ENCODE results near the gene BICDL2.

Gene BICDL2

DNA sequence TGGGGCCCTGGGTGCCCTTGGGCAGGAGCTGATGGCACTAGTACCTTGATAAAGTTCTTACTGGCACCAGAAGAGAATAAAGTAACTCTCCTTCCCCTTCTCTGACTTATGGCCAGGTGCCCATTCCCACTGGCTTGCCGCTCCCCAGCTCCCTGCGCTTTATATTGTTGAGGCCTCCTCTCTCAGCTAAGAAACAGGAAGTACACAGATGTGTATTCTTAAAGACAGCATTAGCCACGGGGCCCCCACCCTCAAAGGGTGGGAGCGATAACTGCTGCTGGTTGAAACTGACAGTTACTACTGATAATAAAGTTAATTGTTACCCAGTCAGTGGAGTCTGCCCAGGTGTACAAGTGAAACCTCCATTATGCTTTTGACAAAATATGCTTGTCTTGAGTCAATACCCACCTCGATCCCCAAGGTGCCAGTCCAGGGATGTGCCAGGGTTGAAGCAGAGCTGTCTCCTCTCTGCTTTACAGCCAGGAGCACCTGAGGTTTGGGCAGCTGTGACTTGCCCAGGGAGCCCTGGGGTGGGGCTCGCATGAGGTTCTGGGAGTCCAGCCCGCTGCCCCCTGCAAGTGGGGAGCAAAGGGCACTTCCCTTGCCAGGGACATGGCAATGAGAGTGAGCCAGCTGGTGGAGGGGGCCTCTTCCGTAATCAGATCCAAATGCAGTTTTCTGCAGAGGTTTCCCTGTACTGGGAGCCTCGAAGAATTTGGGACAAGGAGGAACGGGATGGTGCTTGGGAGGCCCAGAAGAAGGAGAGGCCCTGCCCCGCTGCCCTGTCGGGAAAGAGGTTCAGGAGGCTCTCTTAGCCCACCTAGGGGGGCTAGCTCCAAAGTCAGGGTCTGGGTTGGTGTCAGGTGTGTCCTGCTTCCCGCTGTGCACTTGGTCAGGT is 29.4 kb downstream of the BICDL2 start:
- FAIRE-seq, result no peak

DNA sequence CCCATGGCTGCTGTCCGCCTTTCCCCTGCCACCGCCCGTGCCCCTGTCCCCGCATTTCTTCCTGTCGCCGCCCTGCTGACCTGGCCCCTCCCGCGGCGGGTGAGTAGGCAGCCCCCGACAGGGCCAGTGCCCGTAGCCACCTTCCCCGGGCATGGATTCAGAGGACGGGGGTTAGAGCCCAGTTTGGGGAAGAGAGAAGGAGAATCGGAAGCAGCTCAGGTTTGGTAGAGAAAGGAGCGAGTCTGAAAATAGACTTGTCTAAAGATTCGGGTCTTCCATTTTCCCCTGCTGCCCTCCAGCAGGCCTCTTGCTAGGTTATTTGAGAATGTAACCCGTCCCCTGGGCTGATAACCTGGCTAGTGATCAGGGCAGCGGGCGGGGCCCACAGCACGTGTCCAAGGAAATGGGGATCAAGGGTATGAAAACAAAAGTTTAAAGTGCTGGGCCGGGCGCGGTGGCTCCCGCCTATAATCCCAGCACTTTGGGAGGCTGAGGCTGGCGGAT is 31.9 kb downstream of the BICDL2 start:
- FAIRE-seq, result no peak

DNA sequence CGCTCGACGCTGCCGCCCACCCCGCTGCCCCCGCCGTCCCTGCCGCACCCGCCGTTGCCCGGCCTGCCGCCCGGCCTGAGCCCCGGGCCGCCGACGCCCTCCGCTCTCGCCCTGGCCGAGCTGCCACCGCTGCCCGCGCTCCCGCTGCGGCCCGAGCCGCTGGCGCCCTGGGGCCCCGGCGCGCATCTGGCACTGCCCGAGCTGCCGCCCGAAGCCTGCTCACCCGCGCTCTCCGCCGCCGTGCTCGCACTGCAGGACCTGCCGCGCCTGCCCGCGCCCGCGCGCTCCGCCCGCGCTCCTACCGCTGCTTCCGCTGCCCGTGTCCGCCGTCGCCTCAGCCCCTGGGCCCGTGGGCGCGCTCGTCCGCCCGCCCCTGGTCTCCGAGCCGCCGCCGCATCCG is 32.4 kb downstream of the BICDL2 start:
- no peak for FAIRE-seq

DNA sequence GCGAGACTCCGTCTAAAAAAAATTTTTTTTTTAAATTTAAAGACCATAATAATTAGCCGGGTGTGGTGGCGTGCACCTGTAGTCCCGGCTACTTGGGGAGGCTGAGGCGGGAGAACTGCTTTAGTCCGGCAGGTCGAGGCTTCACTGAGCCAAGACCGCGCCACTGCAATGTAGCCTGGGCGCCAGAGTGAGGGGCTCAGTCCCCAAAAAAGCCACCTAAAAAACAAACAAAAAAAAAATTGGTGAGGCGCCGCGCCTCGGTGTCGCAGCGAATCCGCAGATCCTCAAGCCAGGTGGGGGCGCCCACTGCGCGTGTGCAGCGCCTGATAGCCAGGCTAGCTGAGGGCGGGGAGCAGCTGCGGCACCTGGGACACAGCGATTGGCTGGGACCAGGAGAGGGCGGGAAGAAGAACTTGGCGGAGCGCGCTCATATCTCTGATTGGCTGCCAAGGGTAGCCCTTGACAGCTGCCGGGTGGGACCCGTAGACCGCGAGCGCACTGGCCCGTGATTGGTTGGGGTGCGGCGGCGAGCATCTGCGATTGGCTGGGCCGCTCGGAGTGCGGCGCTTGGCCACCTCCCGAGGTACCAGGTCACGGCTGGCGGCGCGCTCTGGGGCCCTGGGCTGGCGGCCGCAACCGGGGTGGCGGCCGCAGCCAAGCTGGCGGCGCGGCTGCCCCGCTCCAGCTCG is 33.0 kb downstream of the BICDL2 start:
- FAIRE-seq, result no peak

DNA sequence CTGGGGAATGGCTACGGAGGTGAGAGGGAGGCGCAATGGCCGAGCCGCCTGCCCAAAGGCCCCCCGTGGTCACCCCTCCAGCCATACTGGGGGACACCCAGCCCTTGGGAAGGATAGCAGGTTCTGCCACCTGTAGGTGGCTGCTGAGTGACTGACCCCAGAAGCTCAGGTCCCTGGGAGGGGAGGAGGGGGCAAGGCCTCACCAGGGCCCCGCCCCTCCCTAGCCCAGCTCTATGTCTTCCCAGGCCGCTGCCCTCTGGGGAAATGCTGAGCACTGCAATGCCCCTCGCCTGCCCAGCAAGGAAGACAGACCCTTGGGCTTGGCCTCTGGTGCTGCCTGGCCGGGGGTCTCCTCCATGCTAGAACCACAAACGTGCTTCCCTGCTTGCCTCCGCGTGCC is 35.4 kb downstream of the BICDL2 start:
- no peak for FAIRE-seq

DNA sequence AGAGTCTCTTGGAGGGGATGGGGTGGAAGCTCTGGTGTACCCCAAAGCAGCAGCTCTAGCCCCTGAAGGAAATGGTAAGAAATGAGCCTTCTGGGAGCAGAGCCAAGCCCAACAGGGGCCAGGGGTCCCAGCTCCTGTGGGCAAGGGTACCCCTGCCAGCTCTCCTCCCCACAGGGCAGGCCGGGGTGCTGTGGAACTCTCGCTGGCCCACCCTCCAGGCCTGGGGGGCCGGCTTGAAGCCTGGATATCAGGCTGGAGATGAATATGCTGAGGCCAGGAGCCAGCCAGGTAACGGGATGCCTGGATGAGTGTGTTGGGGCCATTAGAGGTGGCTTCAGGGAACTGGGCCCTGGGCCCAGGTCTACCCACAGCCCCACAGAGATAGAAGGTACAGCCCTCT is 36.2 kb downstream of the BICDL2 start:
- FAIRE-seq, result no peak

DNA sequence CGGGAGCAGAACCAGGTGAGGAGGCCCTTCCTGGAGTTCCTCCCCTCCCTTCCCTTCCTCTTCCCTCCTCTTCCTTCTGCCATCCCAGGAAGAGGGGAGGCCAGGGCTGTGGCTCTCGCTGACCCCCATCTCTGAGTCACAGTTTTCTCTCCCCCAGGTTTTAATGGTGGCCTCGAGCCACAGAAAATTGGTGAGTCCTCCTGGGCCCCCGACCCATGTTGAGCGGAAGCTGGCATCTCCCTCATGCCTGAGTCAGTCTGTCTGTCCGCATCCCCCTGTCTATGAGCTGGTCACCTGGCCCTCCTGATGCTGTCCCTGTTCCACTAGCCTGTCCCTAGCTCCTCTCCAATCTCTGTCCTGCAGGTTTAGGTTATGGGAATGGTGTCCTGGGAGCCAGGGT is 36.8 kb downstream of the BICDL2 start:
- no peak for FAIRE-seq

DNA sequence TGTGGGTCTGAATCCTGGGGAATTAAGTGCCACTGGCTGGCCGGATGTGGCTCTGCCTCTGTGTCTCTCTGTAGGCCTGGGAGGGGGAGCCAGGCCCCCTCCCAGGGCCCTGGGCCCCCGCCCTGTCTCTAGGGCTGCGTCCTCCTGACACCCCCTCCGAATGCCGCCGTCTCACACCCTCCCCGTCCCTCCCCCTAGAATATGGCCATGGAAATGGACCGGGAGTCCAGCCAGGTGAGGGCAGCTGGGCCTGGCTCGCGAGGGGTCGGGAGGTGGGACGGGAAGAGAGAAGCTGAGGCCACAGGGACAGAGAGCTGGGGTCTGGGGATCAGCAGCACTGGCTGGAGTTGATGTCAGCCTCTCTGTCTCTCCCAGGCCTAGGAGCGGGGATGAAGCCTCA is 40.4 kb downstream of the BICDL2 start:
- FAIRE-seq, result no peak

DNA sequence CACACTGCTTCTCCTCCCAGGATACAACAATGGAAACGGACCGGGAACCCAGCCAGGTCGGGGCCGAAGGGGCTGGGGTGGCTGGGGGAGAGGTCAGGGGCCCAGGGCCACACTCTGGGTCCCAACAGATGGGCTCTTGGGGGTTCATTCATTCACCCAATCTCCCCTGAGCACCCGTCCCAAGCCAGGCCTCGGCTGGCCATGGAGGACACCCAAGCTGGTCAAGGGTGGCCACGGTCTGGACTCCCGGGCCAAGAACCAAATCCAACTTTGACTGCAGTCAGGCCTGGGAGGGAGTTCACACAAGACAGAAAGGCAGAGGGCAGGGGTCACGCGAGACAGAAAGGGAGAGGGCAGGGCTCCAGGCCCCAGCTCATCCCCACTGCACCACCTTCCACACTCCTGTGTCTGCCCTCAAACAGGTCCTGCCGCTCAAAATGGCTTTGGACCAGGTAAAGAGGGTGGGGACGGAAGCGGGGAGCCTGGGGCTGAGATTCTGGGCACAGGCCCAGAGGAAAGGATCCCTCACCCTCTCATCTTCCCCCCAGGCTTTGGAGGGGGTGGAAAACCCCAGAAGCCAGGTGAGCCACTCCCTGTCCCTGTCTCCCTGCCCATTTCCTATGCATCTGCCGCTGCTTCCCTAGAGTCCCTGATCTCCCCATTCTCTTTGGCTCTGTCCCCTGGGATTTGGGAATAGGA is 44.2 kb downstream of the BICDL2 start:
- no peak for FAIRE-seq

DNA sequence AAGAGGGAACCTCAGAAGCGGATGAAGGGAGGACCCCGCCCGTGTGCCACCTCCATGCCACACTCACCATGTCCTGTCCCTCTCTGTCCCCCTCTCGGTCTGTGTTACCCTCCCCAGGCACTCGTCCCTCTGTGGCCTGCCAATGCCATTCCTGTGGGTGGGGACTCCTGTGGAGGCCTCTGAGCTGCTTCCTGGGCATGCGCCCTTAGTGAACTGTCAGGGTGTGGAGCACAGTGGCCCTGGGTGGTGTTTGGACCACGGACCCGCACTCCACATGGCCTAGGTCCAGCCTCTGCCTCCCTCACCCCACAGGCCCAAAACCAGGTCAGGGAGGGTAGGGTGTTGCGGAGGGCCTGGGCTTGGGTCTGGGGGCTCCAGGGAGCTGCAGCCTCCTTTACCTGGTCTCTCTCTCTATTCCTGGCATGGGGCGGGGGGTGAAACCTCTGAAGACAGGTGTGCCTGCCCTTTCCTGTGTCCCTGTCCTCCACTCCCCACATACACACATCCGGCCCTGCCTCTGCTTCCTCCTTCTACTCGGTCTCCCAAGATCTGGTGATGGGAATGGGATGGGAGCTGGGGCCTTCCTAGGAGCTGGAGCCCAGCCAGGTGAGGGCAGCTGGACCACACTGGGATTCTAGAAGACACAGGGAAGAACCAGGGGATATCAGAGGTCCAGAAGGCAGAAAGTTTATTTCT is 45.0 kb downstream of the BICDL2 start:
- FAIRE-seq, result no peak

DNA sequence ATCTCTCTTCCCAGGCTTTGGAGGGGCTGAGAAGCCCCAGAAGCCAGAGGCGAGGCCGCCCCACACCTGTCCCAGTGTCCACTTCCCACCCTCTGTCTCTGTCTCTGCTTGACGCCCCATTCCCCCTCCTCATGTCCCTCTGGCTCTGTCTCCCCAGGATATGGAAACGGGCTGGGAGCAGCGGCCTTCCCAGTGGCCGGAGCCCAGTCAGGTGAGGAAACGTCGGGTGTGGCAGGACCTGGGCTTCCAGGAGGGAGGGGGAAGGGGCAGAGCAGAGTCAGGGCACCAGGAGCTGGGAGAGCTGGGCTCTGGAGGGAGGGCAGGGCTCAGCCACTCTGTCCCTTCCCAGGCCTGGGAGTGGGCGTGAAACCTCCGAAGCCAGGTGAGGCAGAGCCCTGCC is 45.9 kb downstream of the BICDL2 start:
- FAIRE-seq, result no peak

DNA sequence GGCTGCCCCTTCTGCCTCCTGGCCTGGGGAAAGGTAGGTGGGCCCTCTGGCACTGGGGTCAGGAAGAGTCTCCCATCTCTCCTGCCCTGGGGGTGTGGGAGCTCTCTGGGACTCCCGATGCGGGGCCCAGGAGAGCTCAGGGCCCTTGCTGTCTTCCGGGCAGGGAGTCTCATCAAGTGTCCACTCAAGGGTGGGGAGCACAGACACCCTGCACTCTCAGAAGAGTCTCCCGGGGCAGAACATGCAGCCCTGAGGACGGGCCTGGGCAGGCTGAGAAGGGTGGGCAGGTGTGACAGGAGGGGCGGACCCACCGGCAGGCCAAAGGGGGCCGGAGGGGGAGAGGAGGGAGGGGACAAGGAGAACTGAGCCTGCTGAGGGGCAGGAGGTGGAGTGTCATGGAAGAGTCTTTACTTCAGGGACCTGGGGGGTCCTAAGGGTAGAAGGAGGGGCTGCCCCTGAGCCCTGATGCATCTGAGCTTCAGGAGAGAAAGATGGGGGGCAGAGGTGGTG is 48.1 kb downstream of the BICDL2 start:
- no peak for FAIRE-seq

DNA sequence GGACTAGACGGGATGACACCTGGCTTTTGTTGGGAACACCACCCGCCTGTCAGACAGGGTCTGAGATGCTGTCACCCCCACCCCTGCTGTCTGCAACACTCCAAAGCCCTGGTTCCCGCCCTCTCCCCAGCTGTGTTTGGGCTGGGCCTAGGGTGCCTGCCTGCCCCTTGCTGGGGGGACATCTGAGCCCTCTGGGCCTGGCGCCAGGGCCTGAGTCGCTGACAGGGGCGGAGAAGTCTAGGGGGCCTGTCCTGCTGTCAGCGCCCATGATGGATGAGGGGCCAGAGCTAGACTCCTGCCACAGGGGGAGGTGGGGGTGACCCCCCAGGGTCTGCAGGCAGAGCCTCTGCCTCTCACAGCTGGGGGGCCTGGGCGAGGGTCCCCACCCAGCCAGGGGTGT is 48.9 kb downstream of the BICDL2 start:
- FAIRE-seq, result no peak

DNA sequence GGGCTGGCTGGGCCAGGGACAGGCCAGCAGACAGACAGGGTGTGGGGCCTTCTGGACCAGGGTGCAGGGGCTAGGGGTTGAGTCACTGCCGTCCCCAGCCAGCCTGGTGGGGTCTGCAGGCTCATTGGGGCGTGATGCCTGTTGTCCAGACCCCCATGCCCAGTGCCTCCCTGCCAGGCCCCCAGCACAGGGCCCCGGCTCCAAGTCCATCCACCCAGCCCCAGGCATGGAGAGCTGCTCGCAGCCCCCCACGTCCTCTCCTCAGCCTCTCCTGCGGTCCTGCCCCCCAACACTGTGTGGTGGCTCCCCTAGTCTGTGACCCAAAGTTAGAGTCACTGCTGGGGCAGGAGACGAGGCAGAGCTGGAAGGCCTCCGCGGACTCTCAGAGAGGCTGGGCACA is 49.5 kb downstream of the BICDL2 start:
- no peak for FAIRE-seq

DNA sequence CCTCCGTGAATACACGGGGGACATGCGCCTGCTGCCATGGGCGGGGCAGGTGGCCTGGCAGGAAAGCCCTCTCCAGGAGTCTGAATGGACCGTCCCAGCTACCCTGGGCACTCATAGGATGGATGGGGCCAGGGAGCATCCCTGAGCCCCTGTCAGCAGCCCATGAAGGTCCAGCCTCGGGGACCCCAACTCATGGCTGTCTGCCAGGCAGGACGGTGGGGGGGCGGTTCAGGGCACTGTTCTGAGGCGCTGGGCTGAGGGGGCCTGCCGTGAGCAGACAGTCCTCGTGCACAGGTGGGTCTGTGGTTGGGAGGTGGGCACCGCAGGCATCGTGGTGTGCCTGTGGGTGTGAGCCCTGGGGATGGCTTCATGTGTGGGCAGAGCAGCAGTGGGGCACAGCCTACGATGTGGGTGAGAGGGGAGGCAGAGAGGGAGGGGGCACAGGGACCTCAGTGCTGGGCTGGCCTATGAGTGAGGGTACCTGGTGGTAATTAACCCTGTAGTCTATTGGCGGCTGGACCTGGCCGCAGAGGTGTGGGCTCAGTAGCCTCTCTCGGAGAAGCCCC is 50.0 kb downstream of the BICDL2 start:
- no peak for FAIRE-seq

DNA sequence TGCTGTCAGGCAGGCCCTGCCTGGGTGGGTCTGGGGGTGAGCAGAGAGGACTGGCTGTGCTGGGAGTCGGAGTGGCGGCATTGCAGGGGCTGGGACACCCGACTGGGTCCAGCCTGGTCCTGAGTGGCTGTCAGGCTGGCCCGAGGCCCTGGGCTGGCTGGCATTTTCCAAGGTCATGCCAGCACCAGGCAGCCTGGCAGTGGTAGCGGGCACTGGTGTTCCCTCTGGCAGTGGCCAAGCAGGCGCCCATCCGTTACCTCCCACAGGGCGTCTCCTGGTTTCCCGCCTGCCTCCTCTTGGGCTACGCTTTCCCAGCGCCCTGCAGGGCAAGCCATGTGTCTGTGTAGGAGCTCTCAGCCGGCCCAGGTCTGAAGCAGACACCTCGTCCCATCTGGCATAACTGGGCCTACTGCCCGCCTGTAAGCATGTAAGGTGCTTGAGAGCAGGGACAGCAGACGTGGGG is 50.8 kb downstream of the BICDL2 start:
- FAIRE-seq, result no peak

DNA sequence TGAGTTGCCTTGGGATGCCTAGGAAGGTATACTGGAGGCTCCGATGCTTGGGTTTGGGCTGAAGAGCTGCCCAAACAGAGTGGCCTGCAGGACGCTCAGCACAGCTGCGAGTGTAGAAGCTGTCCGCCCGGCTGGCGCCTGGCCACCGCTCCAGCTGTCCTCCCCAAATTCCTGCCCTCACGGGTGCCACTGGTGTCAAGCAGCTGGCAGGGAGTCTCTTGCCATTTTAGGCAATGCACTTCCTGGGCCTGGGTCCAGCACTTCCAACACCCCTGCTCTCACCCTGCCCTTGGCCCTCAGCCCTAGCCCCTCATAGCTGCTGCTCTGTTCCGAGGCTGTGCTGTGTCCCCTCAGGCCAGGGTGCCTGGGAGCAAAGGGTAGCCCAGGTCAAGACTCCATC is 51.3 kb downstream of the BICDL2 start:
- no peak for FAIRE-seq

DNA sequence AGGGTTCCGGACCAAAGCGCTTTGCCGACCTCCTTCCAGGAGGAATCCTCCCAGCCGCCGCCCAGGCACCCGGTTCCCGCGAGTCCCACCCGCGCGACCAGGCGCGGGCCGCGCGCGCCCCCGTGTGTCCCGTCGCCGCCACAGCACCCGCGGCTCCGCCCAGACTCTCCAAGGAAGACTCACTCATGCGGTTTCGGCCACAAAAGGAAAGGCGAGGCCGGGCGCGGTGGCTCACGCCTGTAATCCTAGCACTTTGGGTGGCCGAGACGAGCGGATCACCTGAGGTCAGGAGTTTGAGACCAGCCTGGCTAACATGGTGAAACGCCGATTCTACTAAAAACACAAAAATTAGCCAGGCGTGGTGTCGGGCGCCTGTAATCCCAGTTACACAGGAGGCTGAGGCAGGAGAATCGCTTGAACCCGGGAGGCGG is 53.0 kb downstream of the BICDL2 start:
- FAIRE-seq, result no peak

DNA sequence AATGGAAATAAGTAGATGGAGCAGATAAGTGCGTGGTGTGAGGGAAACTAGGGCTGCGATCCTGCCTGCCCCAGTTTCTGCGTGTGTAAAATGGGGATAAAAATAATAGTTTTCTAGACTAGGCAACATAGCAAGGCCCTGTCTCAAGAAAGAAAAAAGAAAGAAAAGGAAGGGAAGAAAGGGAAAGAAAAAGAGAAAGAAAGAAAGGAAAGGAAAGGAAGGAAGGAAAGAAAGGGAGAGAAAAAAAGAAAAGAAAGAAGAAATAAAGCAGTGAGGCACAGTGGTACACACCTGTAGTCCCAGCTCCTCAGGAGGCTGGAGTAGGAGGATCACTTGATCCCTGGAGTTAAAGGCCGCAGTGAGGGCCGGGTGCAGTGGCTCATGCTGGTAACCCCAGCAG is 54.3 kb downstream of the BICDL2 start:
- FAIRE-seq, result no peak

DNA sequence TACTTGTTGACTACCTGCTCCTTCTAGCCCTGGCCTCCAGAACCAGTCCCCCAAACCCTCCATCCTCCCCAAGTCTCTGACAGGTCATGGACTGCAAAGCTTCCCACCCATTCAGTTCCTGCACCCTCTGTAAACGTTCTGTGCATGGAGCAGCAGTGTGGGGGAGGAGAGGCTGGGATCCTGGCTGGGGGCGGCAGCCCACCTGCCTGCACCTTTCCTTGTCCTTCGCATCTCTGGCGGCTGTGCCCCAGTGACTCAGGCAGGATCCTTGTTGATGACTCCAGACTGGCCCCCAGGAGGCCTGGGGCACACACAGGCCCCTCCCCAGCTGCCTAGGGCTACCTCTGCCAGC is 54.9 kb downstream of the BICDL2 start:
- FAIRE-seq, result no peak

DNA sequence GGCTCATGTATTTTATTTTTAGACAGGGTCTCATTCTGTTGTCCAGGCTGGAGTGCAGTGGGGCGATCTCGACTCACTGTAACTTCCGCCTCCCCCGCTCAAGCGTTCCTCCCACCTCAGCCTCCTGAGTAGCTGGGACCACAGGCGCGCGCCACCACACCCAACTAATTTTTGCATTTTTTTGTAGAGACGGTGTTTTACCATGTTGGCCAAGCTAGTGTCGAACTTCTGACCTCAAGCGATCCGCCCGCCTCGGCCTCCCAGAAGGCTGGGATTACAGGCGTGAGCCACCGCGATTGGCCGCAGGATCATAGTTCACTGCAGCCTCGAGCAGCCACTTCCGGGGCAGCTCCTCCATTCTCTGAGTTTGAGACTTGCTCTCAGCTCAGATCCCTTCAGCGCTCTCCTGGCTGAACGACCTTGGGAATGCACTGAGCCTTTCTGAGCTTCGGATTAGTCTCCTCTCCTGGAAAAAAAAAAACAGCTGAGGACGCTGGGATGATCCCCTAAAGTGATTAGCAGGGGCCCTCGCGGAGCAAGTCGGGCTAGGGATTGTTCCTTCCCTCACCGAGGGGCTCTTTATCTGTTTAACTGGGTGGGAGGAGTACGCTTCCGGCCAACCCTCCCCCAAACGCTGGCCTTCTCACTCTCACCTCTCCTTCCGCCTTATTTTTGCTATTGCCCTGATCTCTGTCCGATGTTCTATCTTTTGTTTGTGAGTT is 55.4 kb downstream of the BICDL2 start:
- no peak for FAIRE-seq
